HG03342 (cell line): Measurements from ENCODE around the gene RNASEL.
A peak's percentile ranks its signal among the peaks of the same experiment; 100 is the strongest.
"Not testable (repeated sequence)": the region's sequence is repeated elsewhere in the genome, so short reads cannot be mapped to it uniquely, and the experiment has no call there.

ENCODE experiments used
- ATAC-seq: cut with Tn5 transposase; IDR thresholded peaks from one replicate; pipeline ENCODE4 v1.9.1; 2021; ENCODE audit warnings: mild to moderate bottlenecking, moderate library complexity; ENCODE audit not compliant: unreplicated experiment

Gene RNASEL

GRCh38 chr1:182588500-182589396, at the start of gene RNASEL:
Gene RNASEL (minus strand): TSS chr1:182589256. CDS start chr1:182586806, 2,450 bp downstream.
- ATAC-seq, result peak; percentile 87

GRCh38 chr1:182637769-182638168, 48.7 kb upstream of the RNASEL start:
- ATAC-seq, result no peak

- ATAC-seq, result no peak
Measured at GRCh38 chr1:182635871-182636270, 46.8 kb upstream of the RNASEL start.

GRCh38 chr1:182634306-182635072, 45.4 kb upstream of the RNASEL start:
- ATAC-seq, result no peak

- ATAC-seq, result no peak
Measured at GRCh38 chr1:182633657-182634281, 44.7 kb upstream of the RNASEL start.

- ATAC-seq, result no peak
Measured at GRCh38 chr1:182633031-182633430, 44.0 kb upstream of the RNASEL start.

GRCh38 chr1:182632441-182632857, 43.4 kb upstream of the RNASEL start:
- ATAC-seq, result not testable (repeated sequence)

- ATAC-seq, result no peak
Measured at GRCh38 chr1:182631954-182632353, 42.9 kb upstream of the RNASEL start.

GRCh38 chr1:182631053-182631677, 42.1 kb upstream of the RNASEL start:
- ATAC-seq, result no peak

- ATAC-seq, result no peak
Measured at GRCh38 chr1:182630586-182630985, 41.5 kb upstream of the RNASEL start.

GRCh38 chr1:182629499-182630096, 40.5 kb upstream of the RNASEL start:
- ATAC-seq, result peak; percentile 42

GRCh38 chr1:182629080-182629479, 40.0 kb upstream of the RNASEL start:
- ATAC-seq, result no peak

- ATAC-seq, result no peak
Measured at GRCh38 chr1:182628657-182629056, 39.6 kb upstream of the RNASEL start.

- ATAC-seq, result no peak
Measured at GRCh38 chr1:182627622-182628021, 38.6 kb upstream of the RNASEL start.

GRCh38 chr1:182626527-182626926, 37.5 kb upstream of the RNASEL start:
- no peak for ATAC-seq

- ATAC-seq, result no peak
Measured at GRCh38 chr1:182625719-182626504, 36.9 kb upstream of the RNASEL start.

GRCh38 chr1:182625024-182625423, 36.0 kb upstream of the RNASEL start:
- ATAC-seq, result no peak

- no peak for ATAC-seq
Measured at GRCh38 chr1:182624577-182624976, 35.5 kb upstream of the RNASEL start.

- peak; percentile 63 for ATAC-seq
Measured at GRCh38 chr1:182622901-182623528, 34.0 kb upstream of the RNASEL start.
